NCI-H187 (cell line): ENCODE data around the gene LDLRAD3.

Experiments used
- DNase-seq, 2 experiments: peaks; one replicate each; lab custom pipeline; 2025; lab: John Stamatoyannopoulos, UW

Gene LDLRAD3

DNA sequence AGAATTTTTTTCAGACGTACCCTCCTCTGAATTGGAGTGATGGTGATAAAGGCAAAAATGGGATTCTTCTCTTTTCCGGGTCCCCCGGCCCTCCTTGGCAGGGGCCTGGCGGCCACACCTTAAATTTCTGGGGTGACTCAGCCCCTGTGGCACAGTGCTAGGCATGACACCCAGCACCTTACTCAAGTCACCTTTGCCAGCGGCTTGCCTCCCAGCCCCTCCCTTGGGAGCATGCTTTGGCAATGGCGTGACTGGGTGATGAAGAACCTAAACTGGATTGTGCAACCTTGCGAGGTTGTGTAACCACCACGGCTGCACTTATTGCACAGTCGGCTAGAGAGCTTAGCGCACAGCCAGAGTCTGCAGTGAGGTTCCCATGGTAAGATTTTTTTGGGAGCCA is 16.2 kb upstream of the LDLRAD3 start:
- DNase-seq: no peak

DNA sequence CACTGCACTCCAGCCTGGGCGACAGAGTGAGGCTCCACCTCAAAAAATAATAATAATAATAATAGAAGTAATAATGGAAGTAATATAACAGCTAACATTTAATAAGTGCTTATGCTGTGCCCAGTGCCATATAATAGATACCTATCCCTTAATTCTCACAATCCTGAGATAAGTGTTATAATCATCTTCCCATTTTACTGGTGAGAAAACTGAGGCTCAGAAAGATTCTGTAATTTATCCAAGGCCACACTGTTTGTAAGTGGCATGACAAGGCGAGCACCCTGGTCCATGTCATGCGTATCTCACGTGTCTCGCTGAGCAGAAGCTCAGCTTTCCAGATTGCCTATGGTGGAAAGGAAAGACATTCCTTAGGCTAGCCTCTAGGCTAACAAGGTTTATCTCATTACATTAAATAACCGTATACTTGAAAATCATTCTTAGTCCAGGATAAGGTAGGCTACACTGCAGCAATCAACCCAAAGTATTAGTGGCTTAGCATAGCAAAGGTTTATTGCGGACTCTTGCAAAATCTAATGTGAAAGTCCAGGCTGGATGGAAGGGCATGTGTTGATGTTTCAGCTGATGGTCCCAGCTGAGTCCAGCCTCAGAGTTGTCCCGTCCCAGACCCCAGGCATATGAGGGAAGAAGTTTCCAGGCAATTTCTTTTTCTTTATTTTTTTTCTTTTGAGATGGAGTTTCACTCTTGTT is 15.0 kb upstream of the LDLRAD3 start:
- DNase-seq: no peak

DNA sequence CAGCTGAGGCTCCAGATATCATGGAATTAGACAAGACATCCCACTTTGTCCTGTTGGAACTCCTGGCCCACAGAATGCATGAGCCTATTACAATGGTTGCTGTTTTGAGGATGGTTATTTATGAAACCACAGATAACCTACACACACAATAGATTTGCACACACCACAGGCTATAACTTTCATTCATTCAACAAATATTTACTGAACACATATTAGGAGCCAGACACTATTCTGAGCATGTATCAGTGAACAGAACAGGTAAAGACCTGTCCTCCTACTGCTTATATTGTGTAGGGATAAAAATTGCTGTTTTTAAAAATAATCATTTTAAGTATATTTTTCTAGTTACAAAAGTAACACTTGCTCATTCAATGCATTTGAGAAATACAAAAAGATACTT is 13.4 kb upstream of the LDLRAD3 start:
- DNase-seq: no peak

DNA sequence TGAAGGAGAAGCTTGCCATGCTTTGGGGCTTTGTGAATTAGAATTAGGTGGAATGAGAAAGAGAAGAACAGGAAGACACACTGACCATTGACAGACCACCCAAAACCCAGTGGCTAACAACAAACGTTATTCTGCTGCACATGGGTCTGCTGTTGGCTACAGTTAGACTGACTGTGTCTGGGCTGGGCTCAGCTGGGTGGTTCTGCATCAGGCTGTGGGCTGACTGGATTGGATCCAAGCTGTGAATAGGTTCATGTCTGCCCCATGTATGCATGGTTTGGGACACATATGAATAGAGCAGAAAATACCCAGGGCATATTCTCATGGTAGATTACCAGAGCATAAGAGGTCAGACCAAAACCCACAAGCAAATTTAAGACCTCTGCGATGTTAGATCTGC is 11.7 kb upstream of the LDLRAD3 start:
- DNase-seq: no peak

DNA sequence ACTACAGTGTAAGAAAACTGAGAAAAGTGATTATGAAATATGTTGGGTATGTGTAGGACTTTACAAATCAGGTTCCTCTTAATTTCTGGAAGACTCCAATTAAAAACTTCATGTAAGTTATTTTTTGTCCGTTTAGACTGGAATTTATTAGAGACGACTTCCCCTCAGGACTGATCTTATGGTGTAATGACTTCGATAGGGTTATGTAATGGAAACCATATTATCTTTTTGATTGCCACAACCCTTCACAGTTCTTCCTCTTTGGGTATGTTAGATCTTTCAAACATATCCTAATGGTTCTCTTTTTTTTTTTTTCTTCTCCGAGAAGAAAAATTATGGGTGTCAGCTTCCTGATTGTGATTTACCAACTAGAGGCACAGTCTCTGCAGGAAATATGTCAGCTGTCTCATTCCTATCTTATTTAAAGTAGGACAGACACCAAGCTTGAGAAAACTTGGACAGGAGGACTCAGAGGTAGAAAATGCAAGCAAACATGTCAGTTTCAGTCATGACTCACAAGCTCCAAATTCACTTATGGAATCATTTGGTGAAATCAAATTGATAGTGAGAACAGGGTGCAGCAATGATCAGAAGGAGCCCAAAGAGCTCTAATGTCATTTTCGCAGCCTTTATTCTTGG is 11.1 kb upstream of the LDLRAD3 start:
- no peak for DNase-seq

DNA sequence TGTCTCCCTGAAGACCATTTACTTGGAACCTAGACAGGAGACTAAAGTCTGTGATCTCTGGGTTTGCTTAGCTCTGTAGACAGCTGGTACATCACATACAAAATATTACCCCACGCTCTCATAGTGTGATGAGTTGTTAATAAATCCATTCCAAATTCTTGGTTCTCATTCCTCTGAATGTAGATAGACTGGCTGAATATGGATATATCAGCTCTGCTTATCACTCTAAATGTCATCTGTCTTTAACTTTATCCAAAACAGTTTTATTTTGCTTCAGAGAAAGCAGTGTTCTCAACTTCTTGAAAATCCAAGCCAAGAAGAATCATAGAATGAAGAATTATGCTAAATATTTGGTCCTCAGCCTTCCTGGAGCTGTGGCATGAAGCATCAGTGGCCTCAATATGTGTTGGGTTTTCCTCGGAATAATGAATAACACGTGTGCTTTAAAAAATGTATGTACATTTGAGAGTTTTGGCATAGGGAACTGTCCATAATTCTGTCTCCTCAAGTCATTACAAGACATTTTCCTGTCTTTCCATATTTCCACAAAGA is 10.5 kb upstream of the LDLRAD3 start:
- no peak for DNase-seq

DNA sequence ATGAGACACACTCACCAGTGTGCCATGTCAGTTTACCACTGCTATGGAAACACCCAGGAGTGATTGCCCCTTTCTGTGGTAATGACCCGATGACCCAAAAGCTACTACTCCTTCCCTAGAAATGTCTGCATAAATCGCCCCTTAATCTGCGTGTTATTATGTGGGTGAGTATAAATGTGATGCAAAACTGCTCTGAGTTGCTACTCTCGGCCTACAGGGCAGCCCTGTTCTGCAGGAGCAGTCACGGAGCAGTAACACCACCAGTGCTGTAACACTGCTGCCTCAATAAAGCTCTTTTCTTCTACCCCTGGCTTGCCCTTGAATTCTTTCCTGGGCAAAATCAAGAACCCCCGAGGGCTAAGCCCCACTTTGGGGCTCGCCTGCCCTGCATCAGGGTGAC is 9.6 kb upstream of the LDLRAD3 start:
- no peak for DNase-seq

DNA sequence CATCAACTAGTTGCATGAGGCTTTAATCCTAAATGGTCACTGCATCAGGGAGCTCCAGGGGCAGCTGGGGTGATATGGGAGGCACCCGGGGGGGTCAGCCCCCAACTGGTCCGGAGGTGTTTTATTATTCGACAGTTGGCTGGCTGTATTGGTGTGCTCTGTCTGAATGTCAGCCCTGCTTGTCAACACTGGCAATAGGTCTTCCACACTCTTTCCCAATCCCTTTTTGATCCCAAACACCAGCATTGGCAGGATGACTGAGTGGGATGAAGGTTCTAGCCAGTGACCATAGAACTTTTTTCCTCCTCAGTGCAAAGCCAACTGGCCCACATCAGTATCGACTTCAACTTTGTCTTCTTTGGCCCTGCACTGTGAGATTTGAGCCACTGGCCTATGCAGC is 8.9 kb upstream of the LDLRAD3 start:
- no peak for DNase-seq

DNA sequence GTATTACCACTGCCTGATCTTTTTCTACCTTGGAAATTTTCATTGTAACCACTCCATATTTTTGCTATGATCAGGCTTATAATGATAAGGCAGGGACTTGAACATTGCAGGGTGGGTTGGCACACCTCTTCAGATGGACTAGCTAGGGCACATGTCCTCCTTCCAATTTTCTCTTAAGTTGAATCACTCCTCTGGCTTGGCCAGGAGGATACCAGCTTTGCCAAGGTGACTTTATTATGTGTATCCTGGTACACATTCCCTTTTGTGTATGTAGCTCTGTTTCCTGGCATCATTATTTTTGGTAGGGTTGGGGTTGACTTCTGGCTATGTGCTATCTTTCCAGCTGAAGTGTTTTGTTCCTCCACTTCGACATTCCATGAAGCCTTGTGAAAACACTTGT is 8.5 kb upstream of the LDLRAD3 start:
- no peak for DNase-seq

DNA sequence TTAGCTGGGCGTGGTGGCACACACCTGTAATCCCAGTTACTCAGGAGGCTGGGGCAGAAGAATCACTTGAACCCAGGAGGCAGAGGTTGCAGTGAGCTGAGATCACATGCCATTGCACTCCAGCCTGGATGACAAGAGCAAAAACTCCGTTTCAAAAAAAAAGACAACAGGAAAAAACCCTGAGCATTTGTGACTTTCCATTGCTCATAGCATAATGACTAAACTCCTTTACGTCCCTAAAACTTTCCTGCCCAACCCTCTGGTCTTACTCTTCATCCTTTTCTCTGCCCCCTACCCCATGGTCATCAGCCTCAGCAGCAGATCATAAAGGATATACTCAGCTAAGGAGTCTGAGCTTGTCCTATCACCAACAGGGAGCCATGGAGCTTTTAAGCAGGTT is 6.8 kb upstream of the LDLRAD3 start:
- DNase-seq: no peak

DNA sequence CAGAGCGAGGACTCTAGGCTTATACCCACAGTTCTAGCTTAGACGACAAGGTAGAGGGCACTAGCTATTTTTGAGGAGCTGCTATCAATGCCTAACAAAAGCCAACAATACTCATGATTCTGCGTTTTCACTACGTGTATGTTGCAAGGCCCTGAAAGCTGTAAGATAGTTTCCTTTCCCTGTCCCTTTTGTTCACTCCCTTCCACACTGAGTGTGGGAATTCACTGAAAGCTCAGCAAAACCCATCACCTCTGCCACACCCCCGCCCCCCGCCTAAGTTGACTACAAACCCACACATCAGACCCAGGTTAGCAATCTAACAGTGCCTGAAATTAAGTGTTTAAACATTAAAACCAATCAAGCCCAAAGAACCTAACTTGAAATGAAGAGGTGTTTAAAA is 6.2 kb upstream of the LDLRAD3 start:
- DNase-seq: no peak

DNA sequence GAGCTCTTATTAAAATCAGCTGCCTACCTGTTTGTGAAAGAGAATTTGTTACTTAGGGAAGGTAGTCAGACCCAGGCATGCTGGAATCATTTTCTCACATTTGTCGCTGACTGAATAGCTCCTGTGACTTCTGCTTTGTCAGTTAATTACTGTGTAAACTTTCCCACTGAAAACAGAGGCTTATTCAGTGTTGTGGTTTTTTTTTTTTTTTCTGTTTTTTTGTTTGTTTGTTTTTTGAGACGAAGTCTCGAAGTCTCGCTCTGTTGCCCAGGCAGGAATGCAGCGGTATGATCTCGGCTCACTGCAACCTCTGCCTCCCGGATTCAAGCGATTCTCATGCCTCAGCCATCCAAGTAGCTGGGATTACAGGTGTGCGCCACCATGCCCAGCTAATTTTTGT is 5.6 kb upstream of the LDLRAD3 start:
- no peak for DNase-seq

DNA sequence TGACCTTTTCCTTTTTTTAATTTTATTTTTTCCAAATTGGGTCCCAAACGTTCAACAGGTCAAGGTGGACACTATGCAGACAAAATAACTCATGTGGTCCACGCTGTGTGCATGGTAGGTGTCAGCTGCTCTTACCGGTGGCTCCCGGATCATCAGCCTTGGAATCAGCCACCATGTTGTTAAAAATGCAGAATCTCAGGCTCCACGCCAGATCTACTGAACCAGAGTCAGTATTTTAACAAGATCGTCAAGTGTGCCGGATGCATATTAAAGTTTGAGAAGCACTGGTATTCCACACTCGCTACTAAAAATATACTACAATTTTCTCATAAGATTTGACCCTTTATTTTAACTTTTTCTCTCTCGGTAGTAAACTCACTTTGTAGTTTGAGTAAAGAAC is 553 bp upstream of the LDLRAD3 start:
- DNase-seq: no peak

DNA sequence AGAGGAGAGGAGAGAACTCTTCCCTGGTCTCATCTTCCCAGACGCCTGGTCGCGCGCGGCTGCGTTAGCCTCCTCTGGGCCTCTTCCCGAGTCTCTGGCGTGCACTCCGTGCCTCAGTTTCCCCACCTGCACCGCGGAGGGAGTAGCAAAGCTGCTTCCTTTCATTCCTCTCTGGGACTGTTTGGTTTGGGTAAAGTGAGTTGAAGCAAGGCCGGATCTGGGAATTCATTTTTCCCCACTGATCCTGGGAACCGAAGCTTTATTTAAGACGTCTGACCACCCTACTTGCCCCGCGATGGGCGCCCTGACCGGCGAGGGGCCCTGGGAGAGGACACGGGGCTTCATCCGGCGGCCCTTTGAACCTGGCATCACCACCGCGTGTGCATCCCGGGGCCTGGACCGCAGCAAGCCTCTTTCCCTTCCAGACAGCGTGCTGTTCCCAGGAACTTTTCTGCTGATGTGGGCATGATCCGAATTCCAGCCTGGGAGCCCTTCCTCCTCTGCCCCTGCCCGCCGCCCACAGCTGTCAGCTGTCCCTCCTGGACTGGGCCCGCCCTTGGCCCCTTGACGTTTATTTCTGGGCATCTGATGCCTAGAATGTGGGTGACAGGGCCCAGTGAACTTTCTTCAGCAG is 758 bp downstream of the LDLRAD3 start:
- DNase-seq: no peak

DNA sequence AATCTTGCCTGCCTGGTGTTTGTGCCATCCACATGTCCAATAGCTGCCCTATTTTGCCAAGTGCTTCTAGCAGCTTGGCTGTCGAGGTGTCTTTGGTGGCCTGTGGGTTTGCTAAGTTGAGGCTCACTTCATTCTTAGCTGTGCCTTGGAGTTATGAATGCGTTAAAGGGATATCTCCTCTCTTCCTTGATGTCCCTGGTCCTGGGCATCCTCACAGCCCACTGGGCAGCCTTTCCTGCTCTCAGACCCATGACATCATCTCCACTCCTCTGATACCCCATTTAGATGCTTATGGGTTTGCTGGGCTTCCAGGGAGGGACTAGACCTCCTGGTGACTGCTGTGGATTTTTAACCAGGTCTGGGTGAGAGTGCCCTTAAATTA is 1.3 kb downstream of the LDLRAD3 start:
- DNase-seq: no peak

DNA sequence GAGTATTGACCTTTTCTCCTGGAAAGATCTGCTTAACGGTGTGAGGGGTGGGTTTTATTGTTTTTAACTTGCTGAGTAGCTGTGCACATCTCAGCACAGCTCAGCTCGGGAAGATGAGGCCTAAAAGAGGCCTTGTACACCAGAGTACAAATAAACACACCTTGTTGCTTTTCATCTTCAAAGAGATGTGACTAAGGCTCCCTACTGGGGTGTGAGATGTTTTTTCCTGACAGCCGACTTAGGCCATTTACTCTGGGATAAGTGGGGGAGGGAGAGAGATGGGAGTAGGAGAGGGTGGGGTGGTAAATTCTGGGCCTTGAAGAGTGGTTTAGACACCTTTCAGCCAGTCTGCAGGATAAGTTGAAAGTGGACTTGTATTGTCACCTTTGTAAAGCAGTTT is 2.9 kb downstream of the LDLRAD3 start:
- DNase-seq: no peak

DNA sequence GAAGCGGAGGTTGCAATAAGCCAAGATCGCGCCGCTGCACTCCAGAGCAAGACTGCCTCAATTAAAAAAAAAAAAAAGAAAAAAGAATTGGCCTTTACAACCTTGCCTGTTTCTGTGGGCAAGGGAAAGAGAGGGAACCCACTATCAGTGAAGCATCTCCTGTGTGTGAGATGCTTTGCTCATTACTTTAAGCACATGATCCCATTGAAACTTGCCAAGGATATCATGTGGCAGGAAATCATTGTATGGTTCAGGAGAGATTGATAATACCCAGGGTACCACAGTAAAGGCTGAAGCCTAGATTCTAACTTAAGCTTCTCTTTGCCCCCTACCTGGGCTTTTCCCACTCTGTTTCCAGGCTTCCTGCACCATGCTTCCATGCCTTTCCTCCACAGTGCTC is 3.6 kb downstream of the LDLRAD3 start:
- no peak for DNase-seq

DNA sequence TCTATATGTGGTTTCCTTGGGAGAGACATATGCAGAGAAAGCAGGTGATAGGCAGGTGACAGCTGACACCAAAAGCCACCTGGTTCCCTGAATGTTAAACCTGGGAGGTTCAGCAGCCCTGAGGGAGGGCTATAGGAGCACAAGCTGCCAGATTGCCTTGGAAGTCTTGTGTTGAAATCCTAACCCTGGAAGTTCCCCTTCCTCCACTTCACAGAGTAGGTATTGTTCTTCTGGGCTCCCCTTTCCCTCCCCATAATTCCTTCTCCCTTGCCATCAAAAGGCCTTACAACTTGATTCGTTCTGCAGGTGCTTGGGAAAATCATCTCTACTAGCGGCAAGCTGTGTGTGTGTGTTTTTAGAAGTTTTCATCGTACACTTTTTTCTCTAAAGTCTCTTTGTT is 5.4 kb downstream of the LDLRAD3 start:
- no peak for DNase-seq

DNA sequence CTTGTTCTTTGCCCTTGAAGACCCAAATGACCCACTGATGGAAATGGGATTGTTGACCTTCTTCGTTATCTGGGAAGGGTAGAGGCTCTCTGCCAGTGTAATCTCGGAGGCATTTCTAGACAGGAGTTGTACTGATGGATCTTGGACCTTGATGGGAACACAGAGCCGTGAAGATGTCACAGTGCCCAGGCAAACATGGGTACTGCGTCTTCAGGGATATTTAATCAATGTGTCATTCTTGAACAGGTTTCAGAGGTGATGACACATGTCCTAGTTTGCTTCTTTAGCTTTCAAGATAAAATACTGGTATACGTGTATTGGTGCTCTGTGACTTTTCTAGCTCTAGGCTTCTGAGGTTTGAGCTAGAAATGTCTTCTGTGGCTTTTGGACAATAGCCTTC is 6.2 kb downstream of the LDLRAD3 start:
- DNase-seq: no peak

DNA sequence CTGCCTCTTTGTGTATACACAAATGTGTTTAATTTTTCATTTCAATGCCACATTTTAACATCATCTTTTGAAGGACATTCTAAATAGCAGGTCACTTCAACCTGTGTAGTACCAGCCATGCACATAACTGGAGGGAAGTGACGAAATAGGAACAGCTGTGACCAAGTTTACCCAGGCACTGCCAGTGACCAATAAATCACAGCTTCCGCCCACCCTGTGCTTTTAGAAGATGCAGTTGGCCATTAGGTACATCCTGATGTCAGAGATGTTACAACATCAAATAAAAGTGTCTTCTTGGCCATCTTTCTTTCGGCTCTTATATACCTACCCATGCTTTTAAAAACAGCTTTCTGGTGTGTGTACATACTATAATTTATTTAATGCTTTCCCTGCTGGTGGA is 7.8 kb downstream of the LDLRAD3 start:
- no peak for DNase-seq

DNA sequence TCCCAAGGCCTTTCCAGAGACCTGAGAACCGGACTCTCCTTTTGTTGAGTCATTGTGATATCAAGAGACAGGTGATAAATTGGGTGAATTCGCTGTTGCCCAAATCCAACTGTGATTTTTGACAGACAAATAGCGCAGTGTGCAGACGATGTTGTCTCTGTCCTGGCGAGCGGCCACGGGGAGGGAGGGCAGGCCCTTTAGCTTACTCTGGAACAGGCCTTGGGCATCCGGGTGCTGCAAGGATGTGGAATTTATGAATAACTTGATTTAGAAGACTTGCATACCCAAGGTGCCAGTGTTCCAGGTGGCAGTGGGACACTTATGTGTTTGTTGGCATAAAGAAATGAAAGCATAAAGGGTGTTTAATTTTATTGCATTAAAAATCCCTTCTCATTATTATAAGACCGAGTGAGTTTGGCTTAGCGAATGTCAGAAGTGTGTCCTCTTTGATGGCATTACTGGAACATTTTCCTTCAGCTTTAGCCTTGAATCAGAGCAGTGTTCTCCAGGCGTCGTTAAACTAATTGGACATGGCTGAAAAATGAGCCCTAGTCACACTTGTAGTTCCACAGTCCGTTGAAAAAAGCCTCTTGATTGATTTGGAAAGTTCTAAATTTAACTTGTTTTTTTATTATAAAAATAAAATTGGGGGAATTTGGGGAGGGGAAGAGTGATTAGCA is 9.4 kb downstream of the LDLRAD3 start:
- DNase-seq: no peak

DNA sequence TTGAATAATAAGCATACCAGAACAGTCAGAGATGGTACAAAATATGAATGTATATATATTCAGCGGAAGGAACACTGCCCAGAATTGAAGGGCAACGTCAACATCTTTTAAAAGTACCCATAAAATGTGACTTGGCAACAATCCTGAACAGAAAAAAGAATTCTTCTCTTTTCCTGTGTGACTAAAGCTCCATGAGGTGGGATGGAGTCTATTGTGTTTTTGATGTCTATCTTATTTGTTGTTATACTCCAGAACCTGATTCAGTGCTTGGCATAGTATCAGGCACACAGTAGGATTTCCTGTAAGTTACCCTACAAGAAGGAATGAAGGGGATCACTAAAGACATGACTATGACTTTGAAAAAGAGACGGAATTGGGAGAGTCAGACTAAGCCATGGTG is 10.3 kb downstream of the LDLRAD3 start:
- no peak for DNase-seq

DNA sequence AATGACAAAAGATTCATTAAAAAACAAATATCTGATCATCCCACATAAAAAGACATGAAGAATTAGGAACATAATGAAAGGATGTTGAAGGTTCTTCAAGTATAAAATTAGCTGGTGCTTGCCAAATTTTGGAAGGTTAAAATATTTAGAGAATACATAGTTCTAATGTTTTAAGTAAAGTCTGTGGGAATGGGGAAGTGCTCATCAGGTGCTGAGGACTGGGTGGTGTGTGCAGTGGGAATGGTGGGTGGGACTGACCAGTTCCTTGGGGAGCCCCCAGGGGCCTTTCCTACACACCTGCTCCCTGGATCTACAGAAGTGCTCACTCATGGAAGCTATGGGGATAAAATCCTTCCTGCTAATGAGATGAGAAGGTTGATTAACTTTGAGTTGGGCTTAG is 11.8 kb downstream of the LDLRAD3 start:
- DNase-seq: no peak
